Forelimb muscle (tissue), 1 donor: Measurements from ENCODE around the gene DEF6. TPM values are rescaled to one million over a fixed set of nuclear protein-coding genes. Genes with fewer than 3 reads are reported as not detected.

Experiments used
- DNase-seq: peaks from one replicate; pipeline ENCODE4 v3.0.0-alpha.2; 2013; ENCODE audit warnings: low read depth
- polyA plus RNA-seq: library from polyadenylated mRNA; unstranded; fragments of 120-200 nt; gene quantifications from one replicate; pipeline ENCODE4 v1.2.1, GENCODE V29; 2013; ENCODE audit not compliant: insufficient read length

The DEF6 gene
- 4.9 TPM for polyA plus RNA-seq

- DNase-seq, result peak; percentile 78
Observed at GRCh38 chr6:35297601-35298481, at the start of gene DEF6. DEF6 (plus strand) TSS chr6:35297818; CDS start chr6:35297857, 39 bp downstream.

- DNase-seq, result no peak
Observed at GRCh38 chr6:35248300-35248699, 49.3 kb upstream of the DEF6 start.

GRCh38 chr6:35248965-35249364 lies 48.7 kb upstream of the DEF6 start:
- no peak for DNase-seq

GRCh38 chr6:35251949-35252348 lies 45.7 kb upstream of the DEF6 start:
- no peak for DNase-seq

GRCh38 chr6:35253249-35253648 lies 44.4 kb upstream of the DEF6 start:
- DNase-seq, result no peak

GRCh38 chr6:35258336-35258735 lies 39.3 kb upstream of the DEF6 start:
- DNase-seq, result no peak

GRCh38 chr6:35258858-35259193 lies 38.8 kb upstream of the DEF6 start:
- DNase-seq, result no peak

GRCh38 chr6:35259194-35259947 lies 38.2 kb upstream of the DEF6 start, which contains the start of gene ZNF76:
ZNF76 (plus strand) TSS chr6:35259735; CDS start chr6:35281152, 21,417 bp downstream.
- peak; percentile 83 for DNase-seq

- no peak for DNase-seq
Observed at GRCh38 chr6:35259948-35260590, 37.5 kb upstream of the DEF6 start.

- no peak for DNase-seq
Observed at GRCh38 chr6:35260591-35261570, 36.7 kb upstream of the DEF6 start.

- DNase-seq, result no peak
Observed at GRCh38 chr6:35262596-35262995, 35.0 kb upstream of the DEF6 start.

GRCh38 chr6:35264550-35265274 lies 32.9 kb upstream of the DEF6 start:
- no peak for DNase-seq

- no peak for DNase-seq
Observed at GRCh38 chr6:35265523-35265922, 32.1 kb upstream of the DEF6 start.

- DNase-seq, result no peak
Observed at GRCh38 chr6:35267446-35267845, 30.2 kb upstream of the DEF6 start.

- no peak for DNase-seq
Observed at GRCh38 chr6:35267897-35268296, 29.7 kb upstream of the DEF6 start.

GRCh38 chr6:35272005-35272404 lies 25.6 kb upstream of the DEF6 start:
- no peak for DNase-seq

- no peak for DNase-seq
Observed at GRCh38 chr6:35273822-35274559, 23.6 kb upstream of the DEF6 start.

GRCh38 chr6:35275744-35276260 lies 21.8 kb upstream of the DEF6 start:
- DNase-seq, result no peak

GRCh38 chr6:35278708-35279107 lies 18.9 kb upstream of the DEF6 start:
- no peak for DNase-seq
